Measurements from ENCODE around the gene EIPR1. TPM values are rescaled to one million over a fixed set of nuclear protein-coding genes. Genes with fewer than 3 reads are reported as not detected.

The EIPR1 gene
- polyA plus RNA-seq, 1 donor from 2014 or later: 138 TPM

- no peaks in the 10 kb centered on the region for H3K9me3 ChIP-seq (ENCODE audit: low read length)
Measured at GRCh38 chr2:3280197-3280596, 97.4 kb downstream of the EIPR1 start.

GRCh38 chr2:3279236-3279960 lies 98.2 kb downstream of the EIPR1 start:
- no peak overlapping the region for H3K9ac ChIP-seq (ENCODE audit: low read length)
- no peak overlapping the region for H2AFZ ChIP-seq (ENCODE audit: low read depth, low read length)
- no peaks in the 10 kb centered on the region for H3K9me3 ChIP-seq (ENCODE audit: low read length)
- H3K79me2 ChIP-seq (replicated peaks; ENCODE audit: insufficient read depth, low read length): no peaks in the 10 kb centered on the region
- no peaks in the 10 kb centered on the region for H3K27me3 ChIP-seq (ENCODE audit: insufficient read depth, low read depth, low read length)
- no peak overlapping the region for H3K4me2 ChIP-seq (ENCODE audit: low read length)
- no peaks in the 10 kb centered on the region for H3F3A ChIP-seq (ENCODE audit: insufficient read depth, low read length, poor library complexity, severe bottlenecking)
- no peaks in the 10 kb centered on the region for H3K9me2 ChIP-seq (ENCODE audit: insufficient read depth, low read length)
- no peak overlapping the region for H3K27ac ChIP-seq (ENCODE audit: low read length)
- no peaks in the 10 kb centered on the region for H4K20me1 ChIP-seq (ENCODE audit: insufficient read depth)
- no peak overlapping the region for H3K4me3 ChIP-seq (ENCODE audit: low read length)
- no peaks in the 10 kb centered on the region for H3K36me3 ChIP-seq (ENCODE audit: insufficient read depth, low read length)
- no peak for TF ChIP-seq RAD21 (conservative IDR thresholded peaks at IDR 0.05)
- TF ChIP-seq MXI1 (conservative IDR thresholded peaks at IDR 0.05; ENCODE audit: poor library complexity, severe bottlenecking): no peak
- no peak for TF ChIP-seq EZH2 (IDR thresholded peaks at IDR 0.05; ENCODE audit: borderline replicate concordance, insufficient read depth, low read length, poor library complexity, severe bottlenecking)
- TF ChIP-seq TAF1 (IDR thresholded peaks at IDR 0.05; ENCODE audit: low read depth): no peak
- no peak for TF ChIP-seq SMC3 (conservative IDR thresholded peaks at IDR 0.05; ENCODE audit: poor library complexity)
- no peak for TF ChIP-seq CTCF (IDR thresholded peaks at IDR 0.05; ENCODE audit: poor library complexity, severe bottlenecking)
- TF ChIP-seq POLR2AphosphoS5 (IDR thresholded peaks at IDR 0.05): no peak
- no peak for TF ChIP-seq EP300 (conservative IDR thresholded peaks at IDR 0.05; ENCODE audit: poor library complexity, severe bottlenecking)

More at GRCh38 chr2:3280197-3280596, 97.4 kb downstream of the EIPR1 start:
- H3K9ac ChIP-seq (ENCODE audit: low read length): no peak overlapping the region
- H3K4me2 ChIP-seq (ENCODE audit: low read length): no peak overlapping the region
- no peaks in the 10 kb centered on the region for H3K9me2 ChIP-seq (ENCODE audit: insufficient read depth, low read length)
- H3K27ac ChIP-seq (ENCODE audit: low read length): no peak overlapping the region
- no peaks in the 10 kb centered on the region for H3K27me3 ChIP-seq (ENCODE audit: insufficient read depth, low read depth, low read length)
- no peak overlapping the region for H3K4me3 ChIP-seq (ENCODE audit: low read length)
- H3K36me3 ChIP-seq (ENCODE audit: insufficient read depth, low read length): no peaks in the 10 kb centered on the region
- H3K79me2 ChIP-seq (replicated peaks; ENCODE audit: insufficient read depth, low read length): no peaks in the 10 kb centered on the region
- no peaks in the 10 kb centered on the region for H4K20me1 ChIP-seq (ENCODE audit: insufficient read depth)
- TF ChIP-seq SMC3 (conservative IDR thresholded peaks at IDR 0.05; ENCODE audit: poor library complexity): no peak
- no peak for TF ChIP-seq EP300 (conservative IDR thresholded peaks at IDR 0.05; ENCODE audit: poor library complexity, severe bottlenecking)
- no peak for TF ChIP-seq POLR2AphosphoS5 (IDR thresholded peaks at IDR 0.05)
- TF ChIP-seq EZH2 (IDR thresholded peaks at IDR 0.05; ENCODE audit: borderline replicate concordance, insufficient read depth, low read length, poor library complexity, severe bottlenecking): no peak
- no peak for TF ChIP-seq CTCF (IDR thresholded peaks at IDR 0.05; ENCODE audit: poor library complexity, severe bottlenecking)
- TF ChIP-seq RAD21 (conservative IDR thresholded peaks at IDR 0.05): no peak
- no peak for TF ChIP-seq REST (IDR thresholded peaks at IDR 0.05; ENCODE audit: borderline replicate concordance)
- H3F3A ChIP-seq (ENCODE audit: insufficient read depth, low read length, poor library complexity, severe bottlenecking): no peaks in the 10 kb centered on the region
- no peak overlapping the region for H2AFZ ChIP-seq (ENCODE audit: low read depth, low read length)

Measured in neural cell (in vitro differentiated cells).